Effector memory CD4-positive, alpha-beta T cell (primary cell): ENCODE data around the gene ST6GALNAC2.
"Not testable (repeated sequence)": the region's sequence is repeated elsewhere in the genome, so short reads cannot be mapped to it uniquely, and the experiment has no call there.

Source experiments
- DNase-seq, 3 donors: peaks; one replicate each; pipeline ENCODE4 v3.0.0-alpha.2; 2020
- H3K27ac ChIP-seq: 2 replicates; pipeline ENCODE4 v1.7.0; 2013; ENCODE audit warnings: mild to moderate bottlenecking, low read length, moderate library complexity; ENCODE audit not compliant: insufficient read depth, poor library complexity, severe bottlenecking
- H3K27me3 ChIP-seq: replicated peaks from 2 replicates; pipeline ENCODE4 v1.7.0; 2013; ENCODE audit warnings: mild to moderate bottlenecking, low read length; ENCODE audit not compliant: insufficient read depth, control insufficient read depth, poor library complexity, severe bottlenecking
- H3K36me3 ChIP-seq: 2 replicates; pipeline ENCODE4 v1.7.0; 2013; ENCODE audit warnings: mild to moderate bottlenecking, low read length, moderate library complexity; ENCODE audit not compliant: control insufficient read depth, insufficient read depth
- H3K4me1 ChIP-seq: 2 replicates; pipeline ENCODE4 v1.7.0; 2013; ENCODE audit warnings: low read length, mild to moderate bottlenecking; ENCODE audit not compliant: control insufficient read depth, insufficient read depth, poor library complexity, severe bottlenecking
- H3K4me3 ChIP-seq: 2 replicates; pipeline ENCODE4 v1.7.0; 2013; ENCODE audit warnings: low read length, low read depth, mild to moderate bottlenecking; ENCODE audit not compliant: insufficient read depth, poor library complexity, severe bottlenecking
- H3K9me3 ChIP-seq: 2 replicates; pipeline ENCODE4 v1.7.0; 2013; ENCODE audit warnings: mild to moderate bottlenecking, low read length, moderate library complexity; ENCODE audit not compliant: control insufficient read depth

ST6GALNAC2 gene

DNA sequence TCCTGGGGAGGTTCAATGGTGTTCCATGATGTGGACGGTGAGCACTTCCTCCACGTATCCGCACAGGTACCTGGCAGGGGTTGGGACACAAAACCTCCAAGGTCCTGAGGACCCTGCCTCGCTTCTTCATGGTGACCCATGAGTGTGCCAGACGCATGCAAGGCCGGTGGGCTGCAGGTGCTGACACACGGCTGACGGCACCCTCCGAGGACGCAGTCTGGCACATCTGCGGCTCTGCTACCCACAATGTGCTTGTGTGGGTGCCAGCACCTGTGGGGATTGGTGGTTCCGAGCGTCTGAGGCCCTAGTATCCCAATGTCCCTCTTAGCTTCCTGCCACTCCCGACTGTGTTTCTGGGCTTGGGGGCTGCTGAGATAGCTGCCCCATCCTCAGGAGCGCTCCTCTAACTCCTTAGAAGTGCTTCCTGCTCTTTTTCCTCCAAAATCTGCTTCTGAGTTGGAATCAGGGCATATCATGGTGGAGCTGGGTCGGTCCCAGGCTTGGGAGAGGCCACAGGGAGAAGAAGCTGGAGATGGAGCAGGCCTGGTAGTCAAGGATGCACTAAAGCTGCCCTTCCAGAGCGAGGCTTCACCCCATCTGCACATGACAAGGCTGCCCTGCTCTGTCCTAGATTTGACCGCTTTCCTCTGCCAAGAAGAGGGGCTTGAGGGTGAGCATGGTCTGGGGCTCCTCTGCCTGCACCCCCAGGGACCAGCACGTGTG lies 49.7 kb downstream of the ST6GALNAC2 start:
- Histone ChIP-seq H3K27me3 (peaks cover 22% of the 10 kb centered on the region), H3K27ac (no peak overlapping the region), H3K4me3 (no peak overlapping the region), H3K36me3 (no peaks in the 10 kb centered on the region), H3K4me1 (peaks cover 14% of the 10 kb centered on the region), H3K9me3 (no peaks in the 10 kb centered on the region)
- DNase-seq, result no peak

DNA sequence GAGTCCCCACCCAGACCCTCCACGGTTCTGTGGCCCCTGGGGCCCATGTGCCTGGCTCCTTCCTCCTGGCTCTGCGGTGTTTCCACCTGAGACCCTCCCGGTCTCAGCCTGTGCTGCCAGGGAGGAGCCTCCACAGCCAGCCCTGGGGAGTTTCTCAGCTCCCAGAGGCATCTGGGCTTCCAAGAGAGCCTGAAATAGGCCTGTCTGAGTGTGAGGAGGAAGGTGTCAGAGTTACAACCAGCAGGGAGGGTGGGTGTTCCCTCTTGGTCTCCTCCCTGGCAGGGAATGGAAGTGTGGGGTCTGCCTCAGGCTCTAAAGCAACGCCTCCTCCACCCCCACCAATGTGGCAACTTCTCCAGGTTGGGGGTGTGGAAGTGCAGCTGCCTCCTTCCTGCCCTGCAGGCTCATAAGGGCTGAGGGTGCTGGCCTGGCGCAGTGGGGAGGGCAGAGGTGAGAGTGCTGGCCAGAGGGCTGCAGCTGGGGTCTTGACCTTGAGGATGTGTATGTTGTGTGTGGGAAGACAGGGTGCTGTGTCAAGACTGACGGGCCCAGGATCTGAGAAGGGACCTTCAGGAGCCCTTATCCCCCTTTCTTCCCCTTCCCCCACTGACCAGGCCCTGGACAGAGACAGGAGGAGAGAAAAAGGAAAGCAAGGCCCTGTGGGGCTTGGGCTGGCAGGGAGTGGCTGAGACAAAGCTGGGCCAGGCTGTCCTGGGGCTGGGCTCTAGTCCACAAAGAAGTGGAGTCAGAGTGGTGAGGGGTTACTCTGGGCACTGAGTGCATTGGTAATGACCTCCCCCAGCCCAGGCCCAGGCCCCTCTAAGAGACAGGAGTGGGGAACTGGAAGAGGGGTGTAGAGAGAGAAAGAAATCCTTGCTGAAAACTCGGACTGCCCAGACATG lies 50.6 kb downstream of the ST6GALNAC2 start:
- H3K27me3 ChIP-seq, result peaks cover 22% of the 10 kb centered on the region
- no peak overlapping the region for H3K4me3 ChIP-seq
- no peaks in the 10 kb centered on the region for H3K36me3 ChIP-seq
- H3K27ac ChIP-seq, result no peak overlapping the region
- peaks cover 10% of the 10 kb centered on the region for H3K4me1 ChIP-seq
- H3K9me3 ChIP-seq, result no peaks in the 10 kb centered on the region
- DNase-seq, result no peak

DNA sequence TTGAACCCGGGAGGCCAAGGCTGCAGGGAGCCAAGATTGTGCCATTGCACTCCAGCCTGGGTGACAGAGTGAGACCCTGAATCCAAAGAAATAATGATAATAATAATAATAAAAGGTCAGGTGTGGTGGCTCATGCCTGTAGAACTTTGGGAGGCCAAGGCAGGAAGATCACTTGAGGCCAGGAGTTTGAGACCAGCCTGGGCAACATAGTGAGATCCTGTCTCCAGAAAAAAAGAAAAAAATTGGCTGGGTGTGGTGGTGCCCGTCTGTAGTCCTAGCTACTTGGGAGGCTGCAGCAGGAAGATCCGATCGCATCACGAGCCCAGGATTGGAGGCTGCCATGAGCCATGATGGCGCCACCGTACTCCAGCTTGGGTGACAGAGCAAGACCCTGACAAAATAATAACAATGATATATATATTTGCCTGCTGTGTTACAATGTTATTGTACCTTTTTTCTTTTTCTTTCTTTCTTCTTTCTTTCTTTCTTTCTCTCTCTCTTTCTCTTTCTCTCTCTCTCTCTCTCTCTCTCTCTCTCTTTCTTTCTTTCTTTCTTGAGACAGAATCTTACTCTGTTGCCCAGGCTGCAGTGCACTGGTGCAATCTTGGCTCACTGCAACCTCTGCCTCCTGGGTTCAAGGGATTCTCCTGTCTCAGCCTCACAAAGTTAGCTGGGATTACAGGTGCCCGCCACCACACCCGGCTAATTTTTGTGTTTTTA lies 51.9 kb downstream of the ST6GALNAC2 start:
- not testable (repeated sequence) for H3K4me3 ChIP-seq, H3K9me3 ChIP-seq, DNase-seq, H3K36me3 ChIP-seq, H3K27ac ChIP-seq
- Histone ChIP-seq H3K27me3 (peaks cover 19% of the 10 kb centered on the region), H3K4me1 (peaks cover 14% of the 10 kb centered on the region)

DNA sequence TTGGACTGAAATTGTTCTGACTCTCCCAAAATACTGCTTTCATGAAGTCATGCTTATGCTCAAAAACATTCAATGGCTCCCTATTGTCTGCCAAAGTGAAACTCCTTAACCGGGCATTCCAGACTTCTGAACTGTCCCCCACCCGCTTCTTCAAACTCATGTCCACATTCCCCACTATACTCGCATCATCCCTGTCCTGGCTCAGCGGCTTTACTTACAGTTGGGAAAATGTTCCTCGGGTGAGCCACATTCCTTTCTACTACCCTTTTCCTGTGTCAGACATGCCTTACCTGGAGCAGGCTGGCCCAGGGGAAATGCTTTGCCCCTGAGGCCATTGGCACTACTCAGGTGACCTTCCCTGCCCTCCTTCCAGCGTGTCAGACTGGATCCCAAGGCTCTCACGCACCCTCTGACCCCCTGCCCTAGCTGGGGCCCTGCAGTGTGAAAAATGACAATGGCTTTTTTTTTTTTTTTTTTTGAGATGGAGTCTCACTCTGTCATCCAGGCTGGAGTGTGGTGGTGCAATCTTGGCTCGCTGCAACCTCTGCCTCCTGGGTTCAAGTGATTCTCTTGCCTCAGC lies 53.5 kb downstream of the ST6GALNAC2 start:
- Histone ChIP-seq H3K27ac (no peak overlapping the region), H3K4me1 (peaks cover 19% of the 10 kb centered on the region), H3K36me3 (no peaks in the 10 kb centered on the region)

DNA sequence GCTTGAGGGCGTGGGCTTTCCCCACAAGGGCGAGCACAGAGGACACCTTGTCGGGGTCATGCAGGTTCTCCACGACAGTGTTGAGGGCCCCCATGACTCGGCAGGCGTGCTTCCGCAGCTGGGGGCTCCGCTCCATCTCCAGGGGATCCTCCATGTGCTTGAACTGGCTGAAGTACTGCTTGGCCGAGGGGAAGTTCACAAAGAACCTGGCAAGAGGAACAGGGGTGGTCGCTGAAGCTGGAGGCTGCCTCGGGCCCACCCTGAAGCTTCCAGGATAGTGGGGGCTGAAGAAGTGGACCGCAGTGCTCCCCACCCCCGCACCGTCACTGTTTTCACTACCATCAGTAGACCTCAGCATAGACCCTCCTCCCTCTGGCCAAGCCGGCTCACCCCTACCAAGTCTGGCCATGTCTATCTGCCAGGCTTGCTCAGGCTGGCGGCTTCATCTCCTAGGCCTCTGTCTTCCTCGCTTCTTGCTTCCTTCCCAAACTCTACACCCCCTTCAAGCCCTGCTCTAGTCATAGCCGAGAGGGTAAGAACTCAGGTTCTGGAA lies 54.1 kb downstream of the ST6GALNAC2 start:
- DNase-seq, result no peak
- H3K27ac ChIP-seq, result no peak overlapping the region
- no peak overlapping the region for H3K4me3 ChIP-seq
- peaks cover 4% of the 10 kb centered on the region for H3K27me3 ChIP-seq
- H3K9me3 ChIP-seq, result no peaks in the 10 kb centered on the region
- peaks cover 19% of the 10 kb centered on the region for H3K4me1 ChIP-seq
- no peaks in the 10 kb centered on the region for H3K36me3 ChIP-seq

More for the DNA sequence above, 53.5 kb downstream of the ST6GALNAC2 start:
- DNase-seq, result no peak
- Histone ChIP-seq H3K4me3 (no peak overlapping the region), H3K27me3 (peaks cover 8% of the 10 kb centered on the region), H3K9me3 (no peaks in the 10 kb centered on the region)

DNA sequence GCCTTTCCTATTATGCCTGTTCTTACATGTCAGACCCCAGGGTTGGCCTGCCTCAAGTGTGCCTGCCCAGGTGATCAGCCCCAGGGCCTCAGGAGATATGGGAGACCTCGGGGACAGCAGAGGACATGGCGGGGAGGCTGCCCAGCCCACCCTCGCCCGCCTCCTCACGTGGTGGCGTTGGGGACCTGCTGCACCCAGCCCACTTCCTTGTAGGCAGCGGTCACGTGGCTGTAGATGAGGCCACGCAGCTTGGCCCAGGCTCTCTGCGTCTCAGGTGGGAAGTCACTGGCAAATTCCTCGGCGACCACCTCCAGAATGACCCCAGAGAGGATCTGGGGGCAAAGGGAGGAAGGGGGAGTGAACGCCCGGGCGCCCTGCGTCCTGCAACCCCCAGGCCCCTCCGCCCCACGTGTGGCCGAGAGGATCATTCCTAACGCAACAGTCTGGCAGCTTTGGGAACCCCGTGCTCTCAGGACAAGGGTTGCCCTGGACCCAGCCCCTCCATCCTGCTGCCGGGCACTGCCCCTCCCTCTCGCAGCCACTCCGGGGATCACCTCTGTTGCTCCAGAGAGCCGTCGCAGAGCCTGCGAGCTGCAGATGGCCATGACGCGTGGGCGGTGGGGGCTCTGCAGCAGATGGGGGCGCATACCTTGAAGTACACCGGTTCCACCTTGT lies 54.7 kb downstream of the ST6GALNAC2 start:
- H3K9me3 ChIP-seq, result no peaks in the 10 kb centered on the region
- H3K4me1 ChIP-seq, result peaks cover 19% of the 10 kb centered on the region
- peaks cover under 1% of the 10 kb centered on the region for H3K27me3 ChIP-seq
- no peak overlapping the region for H3K4me3 ChIP-seq
- no peak for DNase-seq
- no peak overlapping the region for H3K27ac ChIP-seq
- no peaks in the 10 kb centered on the region for H3K36me3 ChIP-seq

DNA sequence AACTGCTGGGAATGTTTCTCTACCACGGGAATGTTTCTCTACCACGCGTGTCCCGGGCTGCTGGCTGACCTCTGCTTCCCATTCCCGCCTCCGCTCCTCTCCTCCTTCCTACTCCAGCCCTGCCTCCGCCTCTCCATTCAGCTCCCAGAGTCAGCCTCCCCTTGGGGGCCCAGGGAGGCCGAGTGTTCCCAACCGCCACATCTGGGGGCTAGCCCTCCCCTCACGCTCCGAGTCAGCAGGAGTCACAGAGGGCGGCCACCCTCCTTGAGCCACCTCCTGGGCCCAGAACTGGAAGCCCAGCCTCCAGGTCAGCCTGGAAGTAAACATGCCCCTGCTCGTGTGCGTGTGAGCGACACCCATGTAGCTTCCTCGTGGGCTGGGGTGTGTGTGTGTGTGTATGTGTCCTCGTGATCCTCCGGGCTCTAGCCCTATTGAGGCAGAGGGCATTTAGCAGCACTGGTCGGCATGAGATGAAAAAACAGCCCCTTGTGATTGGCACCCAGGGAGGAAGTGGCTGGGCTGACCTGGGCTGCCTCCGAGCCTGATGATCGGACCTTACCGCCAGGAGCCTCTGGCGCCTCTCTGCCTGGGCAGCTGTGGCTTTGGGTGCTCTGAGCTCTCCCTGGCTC lies 55.5 kb downstream of the ST6GALNAC2 start:
- Histone ChIP-seq H3K4me3 (no peak overlapping the region), H3K27ac (no peak overlapping the region), H3K4me1 (peaks cover 19% of the 10 kb centered on the region), H3K9me3 (no peaks in the 10 kb centered on the region), H3K27me3 (no peaks in the 10 kb centered on the region), H3K36me3 (no peaks in the 10 kb centered on the region)
- no peak for DNase-seq

DNA sequence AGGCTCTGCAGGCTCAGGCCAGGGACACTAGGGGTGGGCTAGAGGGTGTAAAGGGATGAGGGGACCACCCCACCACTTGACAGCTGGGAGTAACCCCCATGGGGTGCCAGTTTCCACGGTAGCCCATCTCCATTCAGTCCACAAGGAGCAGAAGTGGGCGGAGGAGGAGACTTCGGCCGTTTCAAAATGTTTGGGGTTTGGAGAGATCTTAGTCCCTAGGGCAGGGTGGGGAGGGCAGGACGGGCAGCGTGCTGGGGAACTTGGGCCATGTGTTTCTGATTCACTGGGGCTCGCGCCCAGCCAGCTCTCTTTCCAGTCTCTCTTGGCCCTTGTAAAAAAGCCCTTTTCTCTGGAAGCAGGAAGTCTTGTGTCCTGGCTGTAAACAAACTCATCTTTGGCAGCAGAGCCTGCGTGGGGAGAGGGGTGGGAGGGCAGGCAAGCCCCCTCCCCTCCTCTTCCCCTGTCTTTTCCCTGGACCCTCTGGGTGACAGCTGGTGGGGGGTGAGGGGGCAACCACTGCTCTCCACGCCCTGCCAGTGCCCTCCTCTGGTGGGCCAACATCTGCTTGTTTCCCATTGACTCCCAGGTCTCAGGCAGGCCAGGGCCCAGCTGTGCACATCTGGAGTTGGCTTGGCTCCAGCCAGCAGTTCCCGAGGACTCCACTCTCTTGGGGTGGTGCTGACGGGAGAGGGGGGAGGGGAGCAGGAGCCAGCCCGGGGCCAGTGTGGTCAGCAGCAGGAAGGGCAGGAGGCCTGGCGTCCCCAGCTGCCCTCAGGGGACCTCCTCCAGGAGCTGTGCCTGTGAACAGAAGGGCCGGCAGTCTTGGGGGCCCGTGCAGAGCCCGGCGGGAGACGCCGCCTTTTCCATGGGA lies 56.2 kb downstream of the ST6GALNAC2 start:
- H3K36me3 ChIP-seq, result no peaks in the 10 kb centered on the region
- no peak overlapping the region for H3K27ac ChIP-seq
- no peak for DNase-seq
- no peaks in the 10 kb centered on the region for H3K9me3 ChIP-seq
- no peaks in the 10 kb centered on the region for H3K27me3 ChIP-seq
- no peak overlapping the region for H3K4me3 ChIP-seq
- H3K4me1 ChIP-seq, result peaks cover 19% of the 10 kb centered on the region
